ENCODE measurements around the gene RCC2. TPM values are rescaled to one million over a fixed set of nuclear protein-coding genes. Genes with fewer than 3 reads are reported as not detected.

Gene RCC2
- total and polyA plus RNA-seq, 2 of the 4 experiments (the other 2 are of a cell fraction) = 24.0 to 38.9 TPM

DNA sequence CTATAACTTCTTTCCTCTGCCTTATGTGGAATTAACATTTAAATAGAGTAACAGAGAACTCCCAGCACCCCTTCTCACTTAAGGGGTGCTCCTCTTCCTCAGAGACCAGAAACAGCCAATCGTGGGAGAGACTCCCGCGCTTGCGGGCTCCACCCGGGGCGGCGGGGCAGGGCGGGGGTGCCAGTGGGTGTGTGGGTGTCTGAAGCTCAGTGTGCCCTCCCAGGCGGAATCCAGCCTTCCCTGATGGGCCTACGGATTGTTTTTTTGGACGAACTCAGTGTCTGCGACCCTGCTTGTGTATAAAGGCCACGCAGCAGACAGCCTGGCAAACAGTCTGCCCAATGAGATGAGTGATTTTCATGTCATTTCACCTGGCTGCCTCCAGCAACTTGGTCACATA, 6.2 kb downstream of the RCC2 start:
- H2BK15ac ChIP-seq (ENCODE audit: low read depth, low read length) = no peak overlapping the region
- no peak for ATAC-seq (ENCODE audit: low read depth)
- TF ChIP-seq FOS (IDR thresholded peaks at IDR 0.05; ENCODE audit: low read depth, low read length) (no peak), BHLHE40 (IDR thresholded peaks at IDR 0.05; ENCODE audit: low read depth, low read length) (no peak), CEBPB (IDR thresholded peaks at IDR 0.05; ENCODE audit: low read depth, low read length) (no peak), MAZ (IDR thresholded peaks at IDR 0.05; ENCODE audit: borderline replicate concordance, low read depth, low read length) (no peak), RAD21 (IDR thresholded peaks at IDR 0.05; ENCODE audit: low read length) (no peak), MAFK (IDR thresholded peaks at IDR 0.05; ENCODE audit: low read depth, low read length) (no peak), CHD1 (IDR thresholded peaks at IDR 0.05; ENCODE audit: low read depth, low read length) (no peak), SMC3 (IDR thresholded peaks at IDR 0.05; ENCODE audit: low read depth, low read length) (no peak), MXI1 (IDR thresholded peaks at IDR 0.05; ENCODE audit: borderline replicate concordance, low read depth, low read length) (no peak), RCOR1 (IDR thresholded peaks at IDR 0.05; ENCODE audit: insufficient replicate concordance, low read length) (no peak), RFX5 (IDR thresholded peaks at IDR 0.05; ENCODE audit: low read depth, low read length) (no peak), POLR2A (IDR thresholded peaks at IDR 0.05; ENCODE audit: low read depth, low read length) (no peak)
- TF ChIP-seq, protein P1, sequence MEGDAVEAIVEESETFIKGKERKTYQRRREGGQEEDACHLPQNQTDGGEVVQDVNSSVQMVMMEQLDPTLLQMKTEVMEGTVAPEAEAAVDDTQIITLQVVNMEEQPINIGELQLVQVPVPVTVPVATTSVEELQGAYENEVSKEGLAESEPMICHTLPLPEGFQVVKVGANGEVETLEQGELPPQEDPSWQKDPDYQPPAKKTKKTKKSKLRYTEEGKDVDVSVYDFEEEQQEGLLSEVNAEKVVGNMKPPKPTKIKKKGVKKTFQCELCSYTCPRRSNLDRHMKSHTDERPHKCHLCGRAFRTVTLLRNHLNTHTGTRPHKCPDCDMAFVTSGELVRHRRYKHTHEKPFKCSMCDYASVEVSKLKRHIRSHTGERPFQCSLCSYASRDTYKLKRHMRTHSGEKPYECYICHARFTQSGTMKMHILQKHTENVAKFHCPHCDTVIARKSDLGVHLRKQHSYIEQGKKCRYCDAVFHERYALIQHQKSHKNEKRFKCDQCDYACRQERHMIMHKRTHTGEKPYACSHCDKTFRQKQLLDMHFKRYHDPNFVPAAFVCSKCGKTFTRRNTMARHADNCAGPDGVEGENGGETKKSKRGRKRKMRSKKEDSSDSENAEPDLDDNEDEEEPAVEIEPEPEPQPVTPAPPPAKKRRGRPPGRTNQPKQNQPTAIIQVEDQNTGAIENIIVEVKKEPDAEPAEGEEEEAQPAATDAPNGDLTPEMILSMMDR (conservative IDR thresholded peaks at IDR 0.05; ENCODE audit: low read depth, low read length) = no peak
- TF ChIP-seq, protein P2, sequence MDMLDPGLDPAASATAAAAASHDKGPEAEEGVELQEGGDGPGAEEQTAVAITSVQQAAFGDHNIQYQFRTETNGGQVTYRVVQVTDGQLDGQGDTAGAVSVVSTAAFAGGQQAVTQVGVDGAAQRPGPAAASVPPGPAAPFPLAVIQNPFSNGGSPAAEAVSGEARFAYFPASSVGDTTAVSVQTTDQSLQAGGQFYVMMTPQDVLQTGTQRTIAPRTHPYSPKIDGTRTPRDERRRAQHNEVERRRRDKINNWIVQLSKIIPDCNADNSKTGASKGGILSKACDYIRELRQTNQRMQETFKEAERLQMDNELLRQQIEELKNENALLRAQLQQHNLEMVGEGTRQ (IDR thresholded peaks at IDR 0.05; ENCODE audit: low read depth, low read length) = no peak
- TF ChIP-seq, protein P3, sequence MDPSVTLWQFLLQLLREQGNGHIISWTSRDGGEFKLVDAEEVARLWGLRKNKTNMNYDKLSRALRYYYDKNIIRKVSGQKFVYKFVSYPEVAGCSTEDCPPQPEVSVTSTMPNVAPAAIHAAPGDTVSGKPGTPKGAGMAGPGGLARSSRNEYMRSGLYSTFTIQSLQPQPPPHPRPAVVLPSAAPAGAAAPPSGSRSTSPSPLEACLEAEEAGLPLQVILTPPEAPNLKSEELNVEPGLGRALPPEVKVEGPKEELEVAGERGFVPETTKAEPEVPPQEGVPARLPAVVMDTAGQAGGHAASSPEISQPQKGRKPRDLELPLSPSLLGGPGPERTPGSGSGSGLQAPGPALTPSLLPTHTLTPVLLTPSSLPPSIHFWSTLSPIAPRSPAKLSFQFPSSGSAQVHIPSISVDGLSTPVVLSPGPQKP (IDR thresholded peaks at IDR 0.05; ENCODE audit: borderline replicate concordance, low read depth, low read length) = no peak
- intact Hi-C loops (cut with micrococcal nuclease) (no loop called here), dilution Hi-C loops (cut with HindIII; ENCODE audit: low sequenced_read_pairs, unreplicated experiment) (no loop called here), in situ Hi-C loops (cut with MboI; ENCODE audit: low sequenced_read_pairs) (no loop called here)
- H3K27me3 ChIP-seq (ENCODE audit: control insufficient read depth, insufficient read depth, low read length) = no peaks in the 10 kb centered on the region
- no peak overlapping the region for H3K4me2 ChIP-seq (ENCODE audit: low read depth, low read length)
- H3K4ac ChIP-seq (ENCODE audit: low read depth, low read length) = no peak overlapping the region
- no peak overlapping the region for H2AK9ac ChIP-seq (replicated peaks; ENCODE audit: low read depth, low read length, poor library complexity)
- BruUV-seq (replicated peaks) = no TSS peak
- H2BK5ac ChIP-seq (ENCODE audit: low read depth, low read length, poor library complexity, severe bottlenecking) = no peak overlapping the region
- H2AK5ac ChIP-seq (ENCODE audit: low read depth, low read length) = no peak overlapping the region
- no peak overlapping the region for H3K14ac ChIP-seq (replicated peaks; ENCODE audit: low read depth, low read length)
- H4K91ac ChIP-seq (ENCODE audit: insufficient read depth, low read depth, low read length) = no peak overlapping the region
- POLR2A ChIA-PET (ENCODE audit: unreplicated experiment) = no interaction called here
- peaks cover 16 to 66% of the 10 kb centered on the region in 2 experiments for H3K79me1 ChIP-seq (ENCODE audit: low read depth in 1 of 2, low read length in 2 of 2)
- H3K9me1 ChIP-seq (ENCODE audit: insufficient read depth, low read length) = peaks cover 8% of the 10 kb centered on the region; the same call in 1 of the 2 replicates
- peaks cover 58% of the 10 kb centered on the region for H4K20me1 ChIP-seq (ENCODE audit: insufficient read depth, low read length)
- no peak overlapping the region for H3K9ac ChIP-seq (ENCODE audit: low read depth, low read length)
- no peak overlapping the region for H2AFZ ChIP-seq (replicated peaks; ENCODE audit: low read length, poor library complexity)
- no peak for DNase-seq
- H3K23ac ChIP-seq (ENCODE audit: low read depth, low read length) = no peak overlapping the region
- no peaks in the 10 kb centered on the region for H3K9me3 ChIP-seq (ENCODE audit: control insufficient read depth, insufficient read depth, low read length)
- H3K18ac ChIP-seq (ENCODE audit: low read depth, low read length) = no peak overlapping the region
- no peak overlapping the region for H3K56ac ChIP-seq (ENCODE audit: extremely low read depth, insufficient read depth, low read length)
- no peak overlapping the region for H2BK20ac ChIP-seq (ENCODE audit: low read depth, low read length)
- H4K8ac ChIP-seq (ENCODE audit: low read depth in 2 of 2, low read length in 2 of 2) = no peak overlapping the region
- WGBS, 2 experiments (ENCODE audit: extremely low coverage in 2 of 2, insufficient read length in 1 of 2) = 100% methylated on average over 3 of the region's 13 CpGs; no CpG with 5 or more reads in 1 of the 2 experiments
- H3K4me1 ChIP-seq (ENCODE audit: control insufficient read depth, insufficient read depth, low read length) = peaks cover 7% of the 10 kb centered on the region
- H3K27ac ChIP-seq (ENCODE audit: insufficient read depth, low read length) = no peak overlapping the region
- H2BK120ac ChIP-seq (ENCODE audit: low read depth, low read length) = no peak overlapping the region
- H4K5ac ChIP-seq (ENCODE audit: low read depth, low read length) = no peak overlapping the region
- CTCF ChIA-PET = no interaction called here
- H3K36me3 ChIP-seq (ENCODE audit: control insufficient read depth, insufficient read depth, low read length) = peaks cover 41% of the 10 kb centered on the region
- no peak overlapping the region for H3K4me3 ChIP-seq (ENCODE audit: insufficient read depth, low read depth, low read length)
